Testis (tissue), 3 donors: Measurements from ENCODE around the gene KIF11. TPM values are rescaled to one million over a fixed set of nuclear protein-coding genes. Genes with fewer than 3 reads are reported as not detected.

Experiments used
- DNase-seq: peaks from one replicate; pipeline ENCODE4 v3.0.0-alpha.2; 2019
- H3K27ac ChIP-seq, 2 donors: fragments of 200-600 bp; sonication (generic); one replicate each; pipeline ENCODE4 v1.5.1; 2019
- H3K27me3 ChIP-seq: fragments of 200-600 bp; sonication (generic); one replicate; pipeline ENCODE4 v1.5.1; 2019
- H3K36me3 ChIP-seq: fragments of 200-600 bp; sonication (generic); one replicate; pipeline ENCODE4 v1.5.1; 2017; ENCODE audit warnings: low read depth; ENCODE audit errors: missing control alignments
- H3K4me1 ChIP-seq: fragments of 200-600 bp; sonication (generic); one replicate; pipeline ENCODE4 v1.5.1; 2019
- H3K4me3 ChIP-seq, 2 donors: fragments of 200-600 bp; sonication (generic); one replicate each; pipeline ENCODE4 v1.5.1; 2017 to 2019
- H3K9me3 ChIP-seq: fragments of 200-600 bp; sonication (generic); one replicate; pipeline ENCODE4 v1.5.1; 2017
- POLR2A ChIP-seq: fragments of 450-650 bp; IDR thresholded peaks from one replicate; pipeline ENCODE4 v1.6.1; 2017; ENCODE audit warnings: antibody characterized with exemption, mild to moderate bottlenecking, moderate library complexity
- WGBS, 2 donors: methylation state at CpG; one replicate each; pipeline ENCODE4 v1.1.5; 2018; 5-methylcytosine and 5-hydroxymethylcytosine counted together
- intact Hi-C: fragments of 100-400 bp; cut with DNase I; formaldehyde crosslinking; loops from one replicate; pipeline ENCODE4 v1.15.1; 2023; ENCODE audit warnings: low total_unique reads
- polyA plus RNA-seq: library from polyadenylated mRNA; stranded (reverse); fragments of 350-450 nt; fragmentation: Illumina TruSeq; extraction: RNeasy Lipid Tissue Mini Kit (QIAGEN cat#74804); gene quantifications from one replicate; pipeline ENCODE4 v1.2.3, GENCODE V29; 2014; ENCODE audit warnings: low read depth, low replicate concordance; ENCODE audit not compliant: insufficient read depth
- total RNA-seq, 2 donors: library from RNA; depleted of rRNA; stranded (reverse); fragments of >200 nt; gene quantifications; one replicate each; pipeline ENCODE4 v1.2.3, GENCODE V29; 2016
- TF ChIP-seq, protein P1 (sequence below), 3 experiments: fragments of 450-650 bp in 2 of 3; fragments of 200-600 bp in 1 of 3; sonication (generic) in 1 of 3; IDR thresholded peaks; one replicate each; pipeline ENCODE4 v1.5.1; 2016 to 2019; ENCODE audit warnings: antibody characterized with exemption in 3 of 3, mild to moderate bottlenecking in 2 of 3, moderate library complexity in 1 of 3

KIF11 gene
- total and polyA plus RNA-seq, 3 donors from 2014 or later, result 11.5 to 14.6 (median 13.6) TPM

GRCh38 chr10:92657024-92657423 lies 64.1 kb downstream of the KIF11 start:
- intact Hi-C loops, result no loop called here
- no peaks in the 10 kb centered on the region for H3K4me1 ChIP-seq
- no peak for DNase-seq

GRCh38 chr10:92662848-92663247 lies 69.9 kb downstream of the KIF11 start:
- H3K4me1 ChIP-seq, result no peaks in the 10 kb centered on the region
- DNase-seq, result no peak
- H3K27me3 ChIP-seq, result no peaks in the 10 kb centered on the region
- intact Hi-C loops, result no loop called here
- no peaks in the 10 kb centered on the region for H3K9me3 ChIP-seq
- H3K27ac ChIP-seq, result no peak overlapping the region
- no peak overlapping the region for H3K4me3 ChIP-seq
- no peaks in the 10 kb centered on the region for H3K36me3 ChIP-seq
- no peak for TF ChIP-seq POLR2A
- TF ChIP-seq, protein P1, sequence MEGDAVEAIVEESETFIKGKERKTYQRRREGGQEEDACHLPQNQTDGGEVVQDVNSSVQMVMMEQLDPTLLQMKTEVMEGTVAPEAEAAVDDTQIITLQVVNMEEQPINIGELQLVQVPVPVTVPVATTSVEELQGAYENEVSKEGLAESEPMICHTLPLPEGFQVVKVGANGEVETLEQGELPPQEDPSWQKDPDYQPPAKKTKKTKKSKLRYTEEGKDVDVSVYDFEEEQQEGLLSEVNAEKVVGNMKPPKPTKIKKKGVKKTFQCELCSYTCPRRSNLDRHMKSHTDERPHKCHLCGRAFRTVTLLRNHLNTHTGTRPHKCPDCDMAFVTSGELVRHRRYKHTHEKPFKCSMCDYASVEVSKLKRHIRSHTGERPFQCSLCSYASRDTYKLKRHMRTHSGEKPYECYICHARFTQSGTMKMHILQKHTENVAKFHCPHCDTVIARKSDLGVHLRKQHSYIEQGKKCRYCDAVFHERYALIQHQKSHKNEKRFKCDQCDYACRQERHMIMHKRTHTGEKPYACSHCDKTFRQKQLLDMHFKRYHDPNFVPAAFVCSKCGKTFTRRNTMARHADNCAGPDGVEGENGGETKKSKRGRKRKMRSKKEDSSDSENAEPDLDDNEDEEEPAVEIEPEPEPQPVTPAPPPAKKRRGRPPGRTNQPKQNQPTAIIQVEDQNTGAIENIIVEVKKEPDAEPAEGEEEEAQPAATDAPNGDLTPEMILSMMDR (IDR thresholded peaks at IDR 0.05), result no peak

More at GRCh38 chr10:92657024-92657423, 64.1 kb downstream of the KIF11 start:
- WGBS, 2 donors, result 86 to 95% methylated on average over 5 of the region's 5 CpGs
- TF ChIP-seq, protein P1 (IDR thresholded peaks at IDR 0.05), result no peak
- TF ChIP-seq POLR2A, result no peak
- Histone ChIP-seq H3K36me3 (no peaks in the 10 kb centered on the region), H3K9me3 (no peaks in the 10 kb centered on the region), H3K27me3 (no peaks in the 10 kb centered on the region), H3K4me3 (no peak overlapping the region), H3K27ac (no peak overlapping the region)

DNA sequence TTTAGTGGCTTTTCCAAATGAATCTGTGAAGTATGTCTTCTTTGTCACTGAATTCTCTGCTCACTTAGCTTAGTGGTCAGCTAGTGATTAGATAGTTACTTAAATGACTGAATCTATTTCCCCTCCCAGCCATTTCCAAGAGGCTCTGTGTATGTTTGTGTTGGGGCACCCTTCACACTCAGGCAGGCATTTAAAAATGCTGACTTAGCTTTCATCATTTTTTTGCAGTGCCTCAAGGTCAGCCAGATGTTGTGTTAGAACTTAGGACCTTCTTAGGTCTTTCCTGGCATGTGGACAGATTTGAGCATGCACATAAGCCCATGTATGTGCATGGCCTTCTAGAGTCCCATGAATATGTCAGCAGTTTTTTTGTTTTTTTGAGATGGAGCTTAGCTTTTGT lies 71.4 kb downstream of the KIF11 start:
- Histone ChIP-seq H3K27ac (no peak overlapping the region), H3K4me3 (no peak overlapping the region), H3K9me3 (no peaks in the 10 kb centered on the region), H3K4me1 (no peaks in the 10 kb centered on the region), H3K36me3 (no peaks in the 10 kb centered on the region), H3K27me3 (no peaks in the 10 kb centered on the region)
- intact Hi-C loops, result no loop called here
- no peak for TF ChIP-seq POLR2A
- TF ChIP-seq, protein P1 (IDR thresholded peaks at IDR 0.05), result no peak
- DNase-seq, result no peak

- 91% methylated on average over 6 of the region's 6 CpGs for WGBS, 2 donors
- no peaks in the 10 kb centered on the region for H3K36me3 ChIP-seq
- no peaks in the 10 kb centered on the region for H3K9me3 ChIP-seq
- H3K4me3 ChIP-seq, result no peak overlapping the region
- TF ChIP-seq POLR2A, result no peak
- TF ChIP-seq, protein P1 (IDR thresholded peaks at IDR 0.05), result no peak
- no peak for DNase-seq
- intact Hi-C loops, result no loop called here
- no peak overlapping the region for H3K27ac ChIP-seq
- no peaks in the 10 kb centered on the region for H3K27me3 ChIP-seq
- no peaks in the 10 kb centered on the region for H3K4me1 ChIP-seq
Observed at GRCh38 chr10:92667078-92667477, 74.1 kb downstream of the KIF11 start.

- Histone ChIP-seq H3K27ac (no peak overlapping the region), H3K27me3 (no peaks in the 10 kb centered on the region), H3K4me3 (no peak overlapping the region), H3K9me3 (no peaks in the 10 kb centered on the region), H3K4me1 (no peaks in the 10 kb centered on the region), H3K36me3 (no peaks in the 10 kb centered on the region)
- no peak for DNase-seq
- intact Hi-C loops, result no loop called here
- no peak for TF ChIP-seq POLR2A
- TF ChIP-seq, protein P1 (IDR thresholded peaks at IDR 0.05), result no peak
Observed at GRCh38 chr10:92677708-92678107, 84.8 kb downstream of the KIF11 start.
